Cortex of kidney (tissue), 1 donor: ENCODE measurements around the gene SAMD8.
"Not testable (repeated sequence)": the region's sequence is repeated elsewhere in the genome, so short reads cannot be mapped to it uniquely, and the experiment has no call there.

Experiments used
- DNase-seq: peaks from one replicate; lab custom pipeline; 2025; lab: John Stamatoyannopoulos, UW

Gene SAMD8

GRCh38 chr10:75086278-75086934 is 25.1 kb upstream of the SAMD8 start:
- DNase-seq = no peak

GRCh38 chr10:75088640-75089039 is 22.8 kb upstream of the SAMD8 start:
- no peak for DNase-seq

GRCh38 chr10:75089634-75090033 is 21.8 kb upstream of the SAMD8 start:
- DNase-seq = no peak

- DNase-seq = no peak
Measured at GRCh38 chr10:75091146-75091545, 20.3 kb upstream of the SAMD8 start.

- DNase-seq = no peak
Measured at GRCh38 chr10:75094465-75094864, 17.0 kb upstream of the SAMD8 start.

GRCh38 chr10:75095631-75096030 is 15.8 kb upstream of the SAMD8 start:
- no peak for DNase-seq

- DNase-seq = no peak
Measured at GRCh38 chr10:75096749-75097148, 14.7 kb upstream of the SAMD8 start.

- DNase-seq = no peak
Measured at GRCh38 chr10:75097666-75098285, 13.7 kb upstream of the SAMD8 start.

GRCh38 chr10:75098902-75099673 is 12.4 kb upstream of the SAMD8 start:
- DNase-seq = no peak

- no peak for DNase-seq
Measured at GRCh38 chr10:75099952-75100763, 11.3 kb upstream of the SAMD8 start.

- DNase-seq = no peak
Measured at GRCh38 chr10:75100764-75101291, 10.6 kb upstream of the SAMD8 start.

GRCh38 chr10:75101416-75102251 is 9.8 kb upstream of the SAMD8 start:
- no peak for DNase-seq

- no peak for DNase-seq
Measured at GRCh38 chr10:75102830-75103673, 8.4 kb upstream of the SAMD8 start.

- DNase-seq = no peak
Measured at GRCh38 chr10:75103881-75104686, 7.4 kb upstream of the SAMD8 start.

- DNase-seq = no peak
Measured at GRCh38 chr10:75104842-75105241, 6.6 kb upstream of the SAMD8 start.

GRCh38 chr10:75105576-75106197 is 5.8 kb upstream of the SAMD8 start:
- DNase-seq = no peak

- DNase-seq = no peak
Measured at GRCh38 chr10:75106242-75106641, 5.2 kb upstream of the SAMD8 start.

- DNase-seq = not testable (repeated sequence)
Measured at GRCh38 chr10:75106891-75107290, 4.6 kb upstream of the SAMD8 start.
